GM11168 (cell line): ENCODE data around the gene PSMB4.
"Not testable (repeated sequence)": the region's sequence is repeated elsewhere in the genome, so short reads cannot be mapped to it uniquely, and the experiment has no call there.

Source experiments
- in situ Hi-C: fragments of 300-500 bp; cut with MboI; formaldehyde crosslinking; loops from one replicate; pipeline ENCODE4 v1.12.0; 2022; ENCODE audit warnings: low sequenced_read_pairs; ENCODE audit not compliant: unreplicated experiment

Gene PSMB4

DNA sequence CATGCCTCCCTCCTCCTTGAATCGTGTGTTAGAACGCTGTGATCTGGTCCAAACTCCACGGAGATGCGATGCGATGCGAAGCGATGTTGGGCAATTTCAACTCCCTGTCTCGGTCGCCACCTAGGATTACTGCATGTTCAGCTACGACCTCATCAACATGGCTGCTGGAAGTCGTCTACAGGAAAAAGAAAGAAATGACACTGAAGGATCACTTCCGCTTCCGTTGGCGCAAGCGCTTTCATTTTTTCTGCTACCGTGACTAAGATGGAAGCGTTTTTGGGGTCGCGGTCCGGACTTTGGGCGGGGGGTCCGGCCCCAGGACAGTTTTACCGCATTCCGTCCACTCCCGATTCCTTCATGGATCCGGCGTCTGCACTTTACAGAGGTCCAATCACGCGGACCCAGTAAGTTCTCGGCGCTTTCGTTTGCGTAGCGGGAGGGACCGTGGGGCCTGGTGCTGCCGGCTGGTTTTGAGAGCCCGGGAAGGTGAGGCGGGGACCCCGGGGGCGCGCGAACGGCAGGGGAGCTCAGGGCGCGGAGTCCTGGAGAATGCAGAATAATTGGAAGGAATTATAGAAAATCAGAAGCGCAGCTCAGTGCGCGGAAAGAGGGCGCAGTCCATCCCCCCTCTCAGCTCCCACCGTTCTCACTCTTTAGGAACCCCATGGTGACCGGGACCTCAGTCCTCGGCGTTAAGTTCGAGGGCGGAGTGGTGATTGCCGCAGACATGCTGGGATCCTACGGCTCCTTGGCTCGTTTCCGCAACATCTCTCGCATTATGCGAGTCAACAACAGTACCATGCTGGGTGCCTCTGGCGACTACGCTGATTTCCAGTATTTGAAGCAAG lies at the start of gene PSMB4:
Gene PSMB4 (plus strand): TSS at position 250 of the 848 bp plus-strand sequence. CDS start 15 bp downstream, at position 265.
- in situ Hi-C loops = no loop called here

DNA sequence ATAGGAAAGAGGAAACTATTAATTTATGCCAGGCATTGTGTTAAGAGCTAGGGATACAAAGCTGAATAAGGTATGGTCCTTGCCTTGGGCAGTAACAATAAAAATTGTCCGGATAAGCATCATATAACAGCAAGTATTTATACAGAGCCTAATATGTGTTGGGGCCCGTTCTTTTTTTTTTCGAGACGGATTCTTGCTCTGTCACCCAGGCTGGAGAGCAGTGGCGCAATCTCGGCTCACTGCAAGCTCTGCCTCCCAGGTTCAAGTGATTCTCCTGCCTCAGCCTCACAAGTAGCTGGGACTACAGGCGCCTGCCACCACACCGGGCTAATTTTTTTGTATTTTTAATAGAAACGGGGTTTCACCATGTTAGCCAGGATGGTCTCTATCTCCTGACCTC lies 49.0 kb upstream of the PSMB4 start:
- in situ Hi-C loops = not testable (repeated sequence)

DNA sequence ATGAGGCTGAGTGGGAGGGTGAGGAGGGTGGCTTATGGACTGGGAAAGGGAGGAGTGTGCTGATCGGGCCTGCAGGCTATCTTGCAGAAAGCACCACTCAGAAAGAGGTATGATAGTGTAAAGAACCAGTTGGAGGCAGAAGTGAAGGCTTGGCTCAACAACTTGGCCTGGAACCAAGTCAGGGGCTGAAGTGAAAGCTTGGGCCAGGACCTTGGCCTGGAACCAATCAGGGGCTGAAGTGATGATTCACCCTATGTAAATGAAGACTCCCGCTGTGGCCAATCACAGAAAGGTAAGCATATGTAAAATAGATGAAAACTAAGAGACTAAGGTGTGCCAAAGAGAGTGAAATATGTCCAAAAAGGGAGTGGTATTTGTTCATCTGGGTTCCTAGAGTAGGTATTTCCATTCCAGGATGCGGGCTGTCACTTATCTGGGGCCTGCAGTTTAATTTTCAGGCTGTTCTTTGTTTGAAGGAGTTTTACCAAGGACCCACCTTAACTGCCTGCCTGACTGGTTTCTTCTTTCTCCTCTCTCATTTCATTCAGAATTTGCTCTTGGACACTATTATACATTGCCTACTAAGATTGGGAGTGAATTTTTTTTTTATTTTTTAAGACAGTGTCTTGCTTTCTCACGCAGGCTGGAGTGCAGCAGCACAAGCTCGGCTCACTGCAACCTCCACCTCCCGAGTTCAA lies 47.2 kb upstream of the PSMB4 start:
- in situ Hi-C loops = no loop called here

DNA sequence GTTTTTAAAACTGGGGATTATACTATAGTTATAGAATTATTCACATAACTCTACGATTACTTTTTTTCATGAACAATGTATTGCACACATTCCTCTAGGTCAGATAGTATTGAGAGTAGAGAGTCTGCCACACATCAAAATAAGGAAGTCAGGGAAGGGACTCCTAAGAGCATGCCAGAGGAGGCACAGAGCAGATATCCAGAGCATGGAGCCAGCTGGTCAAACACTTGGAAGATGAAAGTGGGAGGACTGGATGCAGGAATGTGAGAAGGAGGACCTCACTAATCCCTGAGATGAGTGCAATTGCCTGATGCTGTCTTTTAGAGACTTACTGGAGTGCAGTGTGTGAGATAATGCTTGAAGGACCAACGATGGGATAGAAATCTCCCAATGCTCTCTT lies 42.7 kb upstream of the PSMB4 start:
- in situ Hi-C loops = no loop called here

DNA sequence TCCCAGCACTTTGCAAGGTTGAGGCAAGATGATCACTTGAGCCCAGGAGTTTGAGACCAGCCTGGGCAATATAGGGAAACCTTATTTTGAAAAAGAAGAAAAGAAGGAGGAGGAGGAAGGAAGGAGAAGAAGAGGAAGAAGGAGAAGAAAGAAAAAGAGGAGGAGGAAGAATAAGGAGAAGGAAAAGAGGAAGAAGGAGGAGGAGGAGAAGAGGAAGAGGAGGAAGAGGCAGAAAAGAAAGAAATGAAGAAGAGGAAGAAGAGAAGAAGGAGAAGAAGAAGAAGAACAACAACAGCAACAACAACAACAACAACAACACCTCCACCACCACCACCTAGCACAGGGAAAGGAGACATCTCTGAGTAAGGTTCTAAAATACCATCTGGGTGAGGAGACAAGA lies 37.5 kb upstream of the PSMB4 start:
- in situ Hi-C loops = no loop called here

DNA sequence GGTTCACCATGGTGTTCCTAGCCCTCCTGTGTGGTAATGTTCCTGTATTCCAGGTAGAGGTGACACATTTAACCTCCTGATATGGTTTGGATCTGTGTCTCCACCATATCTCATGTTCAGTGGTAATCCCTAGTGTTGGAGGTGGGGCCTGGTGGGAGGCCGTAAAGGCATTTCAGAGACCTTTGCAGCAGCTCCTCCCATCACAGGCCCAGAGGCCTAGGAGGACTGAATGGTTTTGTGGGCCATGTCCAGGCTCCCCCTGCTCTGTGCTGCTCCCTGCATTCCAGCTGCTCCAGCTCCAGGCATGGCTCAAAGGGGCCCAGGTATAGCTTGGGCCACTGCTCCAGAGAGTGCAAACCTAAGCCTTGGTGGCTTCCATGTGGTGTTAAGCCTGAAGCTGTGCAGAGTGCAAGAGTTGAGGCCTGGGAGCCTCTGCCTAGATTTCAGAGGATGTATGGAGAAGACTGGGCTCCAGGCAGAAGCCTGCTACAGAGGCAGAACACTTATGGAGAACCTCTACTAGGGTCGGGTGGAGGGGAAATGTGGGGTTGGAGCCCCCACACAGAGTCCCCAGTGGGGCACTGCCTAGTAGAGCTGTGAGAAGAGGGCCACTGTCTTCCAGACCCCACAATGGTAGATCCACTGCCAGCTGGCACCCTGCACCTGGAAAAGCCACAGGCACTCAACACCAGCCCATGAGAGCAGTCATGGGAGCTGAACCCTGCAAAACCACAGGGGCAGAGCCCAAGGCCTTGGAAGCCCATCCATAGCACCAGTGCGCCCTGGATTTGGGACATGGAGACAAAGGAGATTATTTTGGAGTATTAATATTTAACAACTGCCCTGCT lies 36.8 kb upstream of the PSMB4 start:
- in situ Hi-C loops = no loop called here

DNA sequence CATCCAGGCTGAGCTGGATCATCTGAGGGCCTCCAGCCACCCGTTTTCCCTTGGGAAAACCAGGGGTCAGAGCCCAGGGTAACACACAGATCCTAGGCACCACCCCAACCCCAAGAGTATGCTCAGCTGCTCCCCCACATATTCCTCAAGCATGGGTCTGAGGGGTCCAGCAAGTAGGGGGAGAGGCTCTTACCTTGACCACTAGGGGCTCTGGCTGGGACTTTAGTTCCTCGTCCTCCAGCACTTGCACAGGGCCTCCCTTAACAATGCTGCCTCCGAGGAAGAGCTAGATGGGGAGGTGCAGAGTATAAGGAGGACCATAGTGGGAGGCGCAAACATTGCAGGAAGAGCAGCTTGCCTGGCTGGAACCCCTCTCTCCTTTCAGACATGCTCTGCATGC lies 34.4 kb upstream of the PSMB4 start:
- in situ Hi-C loops = no loop called here

DNA sequence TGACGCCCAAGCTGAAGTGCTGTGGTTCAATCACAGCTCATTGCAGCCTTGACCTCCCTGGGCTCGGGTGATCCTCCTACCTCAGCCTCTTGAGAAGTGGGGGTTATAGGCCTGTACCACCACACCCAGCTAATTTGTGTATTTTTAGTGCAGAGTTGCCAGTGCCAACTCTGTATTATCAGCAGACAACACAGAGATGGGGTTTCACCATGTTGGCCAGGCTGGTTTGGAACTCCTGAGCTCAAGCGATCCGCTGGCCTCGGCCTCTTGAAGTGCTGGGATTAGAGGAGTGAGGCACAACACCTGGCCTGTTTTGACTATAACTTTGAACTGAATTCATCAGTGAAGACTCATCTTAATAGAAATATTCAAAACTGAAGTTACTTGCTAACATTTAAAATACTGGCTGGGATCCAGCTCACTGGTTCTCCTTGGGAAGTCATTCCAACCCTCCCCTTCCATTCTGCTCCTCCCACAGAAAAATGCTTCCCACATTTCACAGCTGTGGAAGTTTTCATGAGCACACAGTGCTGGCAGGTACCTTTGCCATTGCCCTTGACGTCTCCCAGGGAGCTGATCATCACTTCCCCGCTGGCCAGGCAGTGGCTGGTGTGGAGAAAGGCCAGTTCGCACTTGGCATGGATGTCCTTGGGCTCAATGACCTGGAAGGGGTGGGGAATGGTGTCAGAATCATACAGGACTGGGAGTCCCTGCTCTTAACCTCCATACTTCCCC lies 31.5 kb upstream of the PSMB4 start:
- in situ Hi-C loops = no loop called here

DNA sequence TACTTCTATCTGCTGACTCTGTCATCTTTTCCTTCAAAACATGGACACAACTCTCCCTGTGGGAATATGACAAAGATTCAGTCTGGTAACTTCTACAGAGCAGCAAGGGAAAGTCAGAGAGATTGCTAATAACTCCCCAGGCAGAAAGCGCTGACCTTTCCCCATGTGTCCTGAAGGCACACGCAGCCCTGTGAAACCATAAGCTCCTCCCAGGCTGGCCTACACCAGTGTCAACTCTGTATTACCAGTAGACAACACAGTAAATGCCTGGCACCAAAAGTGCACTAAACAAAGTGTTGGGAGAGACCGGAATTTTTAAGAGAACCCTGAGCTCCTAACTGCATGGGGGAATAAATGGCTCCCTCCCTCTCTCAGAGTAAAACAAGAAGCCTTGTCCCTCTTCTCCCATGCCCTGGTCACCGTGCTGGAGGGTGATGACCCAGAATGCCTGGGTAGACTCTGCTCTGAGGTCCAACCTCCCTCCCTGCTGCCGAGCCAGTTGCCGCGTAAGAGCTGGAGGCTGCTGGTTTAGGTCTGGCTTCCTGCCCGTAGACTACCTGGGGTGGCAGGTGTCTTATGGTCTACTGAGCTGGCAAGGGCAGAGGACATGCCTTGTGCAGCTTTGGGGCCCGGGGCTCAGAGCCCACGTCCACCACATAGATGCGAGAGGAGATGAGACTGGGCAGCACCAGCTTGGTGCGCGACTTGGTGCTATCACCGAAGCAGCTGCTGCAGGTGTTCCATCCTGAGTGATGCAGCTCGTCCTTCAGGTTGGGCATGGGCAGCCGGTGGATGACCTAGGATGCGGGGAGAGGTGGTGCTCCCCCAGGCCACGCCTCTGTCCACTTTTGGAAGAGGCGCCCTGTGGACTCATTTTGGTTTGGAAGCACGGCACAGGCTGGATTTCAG lies 30.7 kb upstream of the PSMB4 start:
- in situ Hi-C loops = no loop called here

DNA sequence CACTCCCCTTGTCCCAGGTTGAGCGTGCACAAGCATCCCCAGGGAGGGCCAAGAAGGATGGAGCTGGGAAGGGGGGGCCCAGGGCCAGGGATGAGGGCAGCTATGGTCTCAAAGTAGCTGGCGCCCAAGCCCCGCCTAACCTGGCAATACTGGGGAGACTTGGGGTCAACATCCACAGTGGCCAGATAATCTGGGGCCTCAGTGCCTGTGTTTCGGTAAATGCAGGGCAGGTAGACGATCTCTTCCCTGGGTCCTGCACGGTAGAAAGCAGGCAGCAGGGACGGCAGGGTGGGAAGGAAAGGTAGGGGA lies 30.1 kb upstream of the PSMB4 start:
- in situ Hi-C loops = no loop called here

DNA sequence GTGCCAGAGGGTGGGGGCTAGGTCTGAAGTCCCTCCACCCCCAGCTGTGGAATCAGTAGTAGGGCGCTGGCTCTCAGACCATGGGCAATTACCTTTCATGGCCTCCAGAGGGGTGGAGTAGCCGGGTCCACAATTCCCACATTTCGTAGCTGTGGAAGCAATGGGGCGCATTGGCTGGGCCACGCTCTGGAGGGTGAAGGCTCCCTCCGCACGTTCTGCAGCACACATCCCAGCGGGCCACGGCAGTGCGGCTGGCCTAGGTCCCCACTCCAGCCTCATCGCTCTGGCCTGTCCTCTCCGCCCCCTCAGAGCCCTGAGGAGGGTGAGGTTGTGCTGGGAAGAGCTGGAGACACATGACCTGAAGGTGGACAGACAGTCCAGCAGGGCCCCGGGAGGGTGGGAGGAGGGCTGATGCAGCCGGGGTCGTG lies 29.7 kb upstream of the PSMB4 start:
- in situ Hi-C loops = no loop called here

DNA sequence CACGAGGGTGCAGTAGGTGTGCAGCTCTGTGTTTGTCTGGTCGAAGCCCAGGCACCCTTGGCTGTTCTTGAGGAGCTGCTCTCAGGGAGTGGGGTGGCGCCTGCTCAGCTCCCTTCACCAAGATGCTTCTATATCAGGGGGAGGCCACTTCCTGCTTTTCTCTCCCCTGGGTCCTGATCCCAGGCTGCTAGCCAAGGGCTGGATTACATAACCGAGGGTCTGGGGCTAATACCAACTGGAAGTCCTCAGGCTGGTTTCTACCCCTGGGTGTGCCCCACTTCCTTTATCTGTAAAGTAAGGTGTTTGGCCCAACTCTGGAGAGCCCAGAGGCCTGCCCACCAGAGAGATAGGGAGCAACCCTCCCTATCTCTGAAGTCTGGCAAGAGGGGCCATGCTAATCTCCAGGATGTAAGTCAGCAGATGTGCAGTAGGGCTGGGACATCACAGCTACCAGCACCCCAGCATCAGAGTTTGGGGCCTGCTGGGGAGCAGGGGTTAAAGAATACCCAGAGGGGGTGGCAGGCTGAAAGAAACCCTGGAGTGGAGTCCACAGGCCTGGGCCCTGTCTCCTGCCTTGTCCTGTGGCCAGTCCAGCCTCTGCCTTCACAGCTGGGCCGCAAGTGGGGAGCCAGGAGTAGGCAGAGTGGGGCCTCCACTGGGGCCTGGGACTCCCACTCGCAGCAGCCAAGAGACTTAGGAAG lies 29.0 kb upstream of the PSMB4 start:
- in situ Hi-C loops = no loop called here

DNA sequence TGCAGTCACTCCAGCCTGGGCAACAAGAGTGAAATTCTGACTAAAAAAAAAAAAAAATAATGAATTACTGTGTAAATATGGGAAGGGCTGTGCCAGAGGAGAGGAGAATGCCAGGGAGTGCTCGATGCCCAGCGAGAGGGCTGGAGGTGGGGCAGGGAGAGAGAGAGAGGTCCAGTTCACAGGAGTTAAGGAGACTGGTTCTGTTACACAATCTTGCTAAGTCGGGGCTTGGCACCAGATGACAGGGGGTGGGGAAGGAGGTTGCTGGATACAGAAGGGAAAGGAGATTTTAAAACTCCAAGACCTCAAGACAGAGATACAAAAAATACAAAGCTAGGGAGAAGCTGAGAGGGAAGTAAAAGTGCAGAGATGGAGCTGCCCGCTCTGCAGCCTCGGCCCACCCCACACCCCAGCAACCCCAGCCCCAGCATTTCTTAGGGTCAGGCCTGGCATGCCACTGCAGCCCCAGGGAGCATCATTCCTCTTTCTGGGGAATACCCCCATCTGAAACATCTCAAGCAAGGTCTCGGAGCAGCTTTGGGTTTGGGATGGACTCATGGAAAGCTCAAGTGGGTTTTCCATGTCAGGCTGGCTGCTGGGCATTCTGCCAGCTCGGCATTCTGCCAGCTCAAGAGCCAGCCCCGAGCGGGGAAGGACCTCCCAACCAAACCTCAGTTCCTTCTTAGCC lies 27.9 kb upstream of the PSMB4 start:
- in situ Hi-C loops = no loop called here

DNA sequence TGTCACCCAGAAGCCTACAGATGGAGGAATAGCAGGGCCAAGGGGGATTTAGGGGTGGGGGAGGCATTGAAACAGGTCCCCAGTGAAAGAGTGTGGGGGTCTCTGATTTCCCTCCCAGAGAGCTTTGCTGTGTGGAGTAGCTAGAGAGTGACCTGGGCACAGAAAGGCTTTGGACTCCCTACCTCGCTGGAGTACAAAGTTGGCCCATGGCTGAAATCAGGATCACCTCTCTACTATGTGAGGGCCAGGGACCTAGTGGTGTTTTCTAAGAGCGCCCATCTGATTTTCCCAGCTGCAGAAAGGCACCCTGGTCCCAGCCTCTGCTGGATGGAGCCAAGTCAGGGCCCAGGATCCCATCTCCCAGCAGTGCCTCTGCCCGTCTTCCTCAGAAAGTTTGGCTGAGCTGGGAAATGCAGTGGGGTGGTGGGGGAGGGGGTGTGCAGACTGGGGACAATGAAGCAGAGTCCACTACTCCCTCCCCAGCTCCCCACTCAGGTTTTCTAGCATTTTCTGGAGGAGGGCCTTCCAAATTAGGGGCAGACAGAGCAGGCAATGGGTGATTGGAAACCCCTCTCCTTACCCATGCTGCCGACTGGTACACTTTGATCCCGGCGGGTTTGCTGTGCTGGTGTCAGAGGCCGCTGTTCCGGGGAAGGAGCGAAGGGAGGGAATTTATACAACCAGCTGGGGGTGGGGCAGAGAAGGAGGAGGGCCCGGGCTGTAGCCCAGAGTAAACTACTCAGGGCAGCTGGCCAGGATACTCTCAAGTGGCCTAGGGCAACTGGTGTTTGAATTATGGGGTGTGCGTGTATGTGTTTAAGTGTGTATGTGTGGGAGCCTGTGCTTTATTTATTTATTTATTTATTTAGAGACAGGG lies 27.1 kb upstream of the PSMB4 start, which contains the start of gene SELENBP1:
Gene SELENBP1 (minus strand): TSS at position 648 of the 877 bp plus-strand sequence. CDS start 64 bp downstream, at position 584.
- in situ Hi-C loops = no loop called here

DNA sequence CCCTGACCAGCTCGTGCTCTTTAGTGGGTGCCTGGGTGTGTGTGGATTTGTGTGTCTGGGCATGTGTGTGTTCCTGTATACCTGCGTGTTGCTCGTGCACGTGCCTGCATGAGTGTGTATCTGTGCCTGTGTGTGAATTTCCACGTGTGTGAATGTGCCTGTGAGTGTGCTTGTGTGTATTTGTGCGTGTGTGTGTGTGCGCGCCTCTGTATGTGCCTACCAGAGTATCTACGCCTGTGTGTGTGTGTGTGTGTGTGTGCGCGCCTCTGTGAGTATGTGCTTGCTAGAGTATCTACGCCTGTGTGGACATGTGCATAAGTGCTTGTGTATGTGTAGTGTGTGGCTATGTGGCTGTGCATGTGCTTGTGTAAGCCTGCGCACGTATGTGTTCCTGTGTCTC lies 26.2 kb upstream of the PSMB4 start:
- in situ Hi-C loops = no loop called here

DNA sequence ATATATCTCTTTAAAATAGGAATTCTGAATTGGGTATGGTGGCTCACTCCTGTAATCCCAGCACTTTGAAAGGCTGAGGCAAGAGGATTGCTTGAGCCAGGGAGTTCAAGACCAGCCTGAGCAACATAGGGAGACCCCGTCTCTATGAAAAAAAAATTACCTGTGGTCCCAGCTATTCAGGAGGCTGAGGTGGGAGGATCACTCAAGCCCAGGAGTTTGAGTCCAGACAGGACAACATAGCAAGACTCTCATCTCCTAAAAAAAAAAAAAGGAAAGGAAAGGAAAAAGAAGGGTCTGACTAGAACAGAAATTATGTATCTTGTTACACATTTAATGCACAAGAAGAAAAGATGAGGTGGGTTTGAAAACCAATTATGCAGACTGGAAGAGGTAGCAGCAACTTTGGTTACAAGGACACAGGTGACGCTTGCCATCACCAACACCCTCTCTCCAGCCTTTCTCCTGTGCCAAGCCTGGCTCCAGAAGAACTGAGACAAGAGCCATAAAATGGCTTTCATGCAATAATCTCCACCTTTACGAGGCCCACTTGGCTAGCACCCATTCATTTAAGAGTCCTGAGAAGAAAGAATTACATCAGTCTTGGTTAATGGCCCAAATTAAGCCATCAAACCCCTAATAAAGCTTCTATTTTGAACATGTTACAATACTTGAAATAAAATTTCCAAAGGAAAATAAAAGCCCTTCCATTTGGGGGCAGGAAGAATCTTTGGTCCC lies 22.1 kb upstream of the PSMB4 start:
- in situ Hi-C loops = no loop called here
